ENCODE results near the gene GPC4. TPM values are rescaled to one million over a fixed set of nuclear protein-coding genes. Genes with fewer than 3 reads are reported as not detected.

GPC4 gene
- total and polyA plus RNA-seq, 4 donors: 0.23 to 1.3 (median 0.71) TPM

DNA sequence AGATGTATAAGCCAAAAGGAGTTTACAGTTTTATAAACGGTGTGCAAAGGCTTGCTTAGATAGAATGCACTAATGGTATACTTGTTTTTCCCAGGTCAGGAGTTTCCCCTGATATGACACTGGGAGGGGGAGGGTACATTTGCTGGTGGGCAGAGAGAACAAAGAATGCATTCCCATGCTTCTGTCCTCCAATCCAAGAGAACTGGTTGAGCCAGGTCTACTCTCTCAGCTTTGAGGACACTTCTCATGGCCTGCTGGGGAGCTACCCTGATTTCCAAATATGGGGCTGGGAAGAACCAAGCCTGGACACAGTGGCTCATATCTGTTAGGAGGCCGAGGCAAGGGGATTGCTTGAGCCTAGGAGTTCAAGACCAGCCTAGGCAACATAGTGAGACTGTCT lies 3.3 kb upstream of the GPC4 start (continued):
- TF ChIP-seq, protein P1, sequence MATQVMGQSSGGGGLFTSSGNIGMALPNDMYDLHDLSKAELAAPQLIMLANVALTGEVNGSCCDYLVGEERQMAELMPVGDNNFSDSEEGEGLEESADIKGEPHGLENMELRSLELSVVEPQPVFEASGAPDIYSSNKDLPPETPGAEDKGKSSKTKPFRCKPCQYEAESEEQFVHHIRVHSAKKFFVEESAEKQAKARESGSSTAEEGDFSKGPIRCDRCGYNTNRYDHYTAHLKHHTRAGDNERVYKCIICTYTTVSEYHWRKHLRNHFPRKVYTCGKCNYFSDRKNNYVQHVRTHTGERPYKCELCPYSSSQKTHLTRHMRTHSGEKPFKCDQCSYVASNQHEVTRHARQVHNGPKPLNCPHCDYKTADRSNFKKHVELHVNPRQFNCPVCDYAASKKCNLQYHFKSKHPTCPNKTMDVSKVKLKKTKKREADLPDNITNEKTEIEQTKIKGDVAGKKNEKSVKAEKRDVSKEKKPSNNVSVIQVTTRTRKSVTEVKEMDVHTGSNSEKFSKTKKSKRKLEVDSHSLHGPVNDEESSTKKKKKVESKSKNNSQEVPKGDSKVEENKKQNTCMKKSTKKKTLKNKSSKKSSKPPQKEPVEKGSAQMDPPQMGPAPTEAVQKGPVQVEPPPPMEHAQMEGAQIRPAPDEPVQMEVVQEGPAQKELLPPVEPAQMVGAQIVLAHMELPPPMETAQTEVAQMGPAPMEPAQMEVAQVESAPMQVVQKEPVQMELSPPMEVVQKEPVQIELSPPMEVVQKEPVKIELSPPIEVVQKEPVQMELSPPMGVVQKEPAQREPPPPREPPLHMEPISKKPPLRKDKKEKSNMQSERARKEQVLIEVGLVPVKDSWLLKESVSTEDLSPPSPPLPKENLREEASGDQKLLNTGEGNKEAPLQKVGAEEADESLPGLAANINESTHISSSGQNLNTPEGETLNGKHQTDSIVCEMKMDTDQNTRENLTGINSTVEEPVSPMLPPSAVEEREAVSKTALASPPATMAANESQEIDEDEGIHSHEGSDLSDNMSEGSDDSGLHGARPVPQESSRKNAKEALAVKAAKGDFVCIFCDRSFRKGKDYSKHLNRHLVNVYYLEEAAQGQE (IDR thresholded peaks at IDR 0.05): no peak
- TF ChIP-seq NR2F2 (IDR thresholded peaks at IDR 0.05) (no peak), MAX (IDR thresholded peaks at IDR 0.05) (no peak), HNF4A (conservative IDR thresholded peaks at IDR 0.05) (no peak), FOXA1 (IDR thresholded peaks at IDR 0.05) (no peak), SP1 (IDR thresholded peaks at IDR 0.05) (no peak), FOXA2 (IDR thresholded peaks at IDR 0.05) (no peak)
- TF ChIP-seq, protein P2, sequence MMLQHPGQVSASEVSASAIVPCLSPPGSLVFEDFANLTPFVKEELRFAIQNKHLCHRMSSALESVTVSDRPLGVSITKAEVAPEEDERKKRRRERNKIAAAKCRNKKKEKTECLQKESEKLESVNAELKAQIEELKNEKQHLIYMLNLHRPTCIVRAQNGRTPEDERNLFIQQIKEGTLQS (IDR thresholded peaks at IDR 0.05): no peak

DNA sequence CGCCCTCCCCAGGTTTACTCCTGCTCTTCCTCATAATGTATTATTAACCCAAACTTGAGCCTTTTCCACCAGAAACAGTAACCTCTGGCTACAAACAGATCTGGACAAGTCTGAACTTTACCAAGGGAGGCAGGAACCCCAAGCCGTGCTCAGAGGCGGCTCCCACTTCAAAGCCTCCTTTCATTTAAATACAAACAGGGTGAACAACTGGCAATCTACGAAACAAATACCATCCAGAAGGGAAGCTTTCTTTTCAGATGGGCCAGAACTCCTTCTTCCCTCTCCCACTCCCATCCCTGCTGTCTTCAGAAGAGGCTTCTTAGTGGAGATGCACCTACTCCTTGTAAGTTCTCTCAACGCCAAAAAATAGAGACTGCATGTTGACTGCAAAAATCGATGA lies 2.1 kb upstream of the GPC4 start:
- H3K27me3 ChIP-seq (ENCODE audit: control insufficient read depth in 4 of 4, insufficient read depth in 4 of 4, low read length in 3 of 4): peaks cover 0 to 5% (median 1%) of the 10 kb centered on the region in 4 donors
- no peak for DNase-seq (ENCODE audit: low spot score)
- WGBS: 45% methylated on average over 6 of the region's 6 CpGs
- peaks cover 0 to 3% (median 0%) of the 10 kb centered on the region in 4 donors for H3K9me3 ChIP-seq (ENCODE audit: control insufficient read depth in 4 of 4, low read length in 3 of 4)
- no peak overlapping the region for H3K9ac ChIP-seq (ENCODE audit: low read depth in 1 of 2, low read length in 2 of 2)
- no peak overlapping the region for H3K4me3 ChIP-seq (ENCODE audit: low read depth in 1 of 3, low read length in 3 of 3)
- H3K36me3 ChIP-seq (ENCODE audit: control insufficient read depth in 4 of 4, insufficient read depth in 3 of 4, low read depth in 1 of 4, low read length in 3 of 4): no peaks in the 10 kb centered on the region
- H3K27ac ChIP-seq (ENCODE audit: low read depth in 1 of 2, low read length in 2 of 2): no peak overlapping the region
- peaks cover 3 to 14% (median 4%) of the 10 kb centered on the region in 4 donors for H3K4me1 ChIP-seq (ENCODE audit: control insufficient read depth in 4 of 4, insufficient read depth in 4 of 4, low read length in 3 of 4)
- TF ChIP-seq TAF1 (conservative IDR thresholded peaks at IDR 0.05): no peak
- TF ChIP-seq FOXA1 (IDR thresholded peaks at IDR 0.05): no peak
- no peak for TF ChIP-seq SP1 (IDR thresholded peaks at IDR 0.05)
- TF ChIP-seq, protein P3, sequence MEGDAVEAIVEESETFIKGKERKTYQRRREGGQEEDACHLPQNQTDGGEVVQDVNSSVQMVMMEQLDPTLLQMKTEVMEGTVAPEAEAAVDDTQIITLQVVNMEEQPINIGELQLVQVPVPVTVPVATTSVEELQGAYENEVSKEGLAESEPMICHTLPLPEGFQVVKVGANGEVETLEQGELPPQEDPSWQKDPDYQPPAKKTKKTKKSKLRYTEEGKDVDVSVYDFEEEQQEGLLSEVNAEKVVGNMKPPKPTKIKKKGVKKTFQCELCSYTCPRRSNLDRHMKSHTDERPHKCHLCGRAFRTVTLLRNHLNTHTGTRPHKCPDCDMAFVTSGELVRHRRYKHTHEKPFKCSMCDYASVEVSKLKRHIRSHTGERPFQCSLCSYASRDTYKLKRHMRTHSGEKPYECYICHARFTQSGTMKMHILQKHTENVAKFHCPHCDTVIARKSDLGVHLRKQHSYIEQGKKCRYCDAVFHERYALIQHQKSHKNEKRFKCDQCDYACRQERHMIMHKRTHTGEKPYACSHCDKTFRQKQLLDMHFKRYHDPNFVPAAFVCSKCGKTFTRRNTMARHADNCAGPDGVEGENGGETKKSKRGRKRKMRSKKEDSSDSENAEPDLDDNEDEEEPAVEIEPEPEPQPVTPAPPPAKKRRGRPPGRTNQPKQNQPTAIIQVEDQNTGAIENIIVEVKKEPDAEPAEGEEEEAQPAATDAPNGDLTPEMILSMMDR (IDR thresholded peaks at IDR 0.05; ENCODE audit: low read depth, low read length, missing input control): no peak
- TF ChIP-seq HNF4A (conservative IDR thresholded peaks at IDR 0.05): no peak
- TF ChIP-seq, protein P4, sequence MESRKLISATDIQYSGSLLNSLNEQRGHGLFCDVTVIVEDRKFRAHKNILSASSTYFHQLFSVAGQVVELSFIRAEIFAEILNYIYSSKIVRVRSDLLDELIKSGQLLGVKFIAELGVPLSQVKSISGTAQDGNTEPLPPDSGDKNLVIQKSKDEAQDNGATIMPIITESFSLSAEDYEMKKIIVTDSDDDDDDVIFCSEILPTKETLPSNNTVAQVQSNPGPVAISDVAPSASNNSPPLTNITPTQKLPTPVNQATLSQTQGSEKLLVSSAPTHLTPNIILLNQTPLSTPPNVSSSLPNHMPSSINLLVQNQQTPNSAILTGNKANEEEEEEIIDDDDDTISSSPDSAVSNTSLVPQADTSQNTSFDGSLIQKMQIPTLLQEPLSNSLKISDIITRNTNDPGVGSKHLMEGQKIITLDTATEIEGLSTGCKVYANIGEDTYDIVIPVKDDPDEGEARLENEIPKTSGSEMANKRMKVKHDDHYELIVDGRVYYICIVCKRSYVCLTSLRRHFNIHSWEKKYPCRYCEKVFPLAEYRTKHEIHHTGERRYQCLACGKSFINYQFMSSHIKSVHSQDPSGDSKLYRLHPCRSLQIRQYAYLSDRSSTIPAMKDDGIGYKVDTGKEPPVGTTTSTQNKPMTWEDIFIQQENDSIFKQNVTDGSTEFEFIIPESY (IDR thresholded peaks at IDR 0.05): no peak
- no peak for TF ChIP-seq JUND (IDR thresholded peaks at IDR 0.05)
- TF ChIP-seq, protein P1 (IDR thresholded peaks at IDR 0.05): no peak
- TF ChIP-seq FOXA2 (IDR thresholded peaks at IDR 0.05): no peak
- TF ChIP-seq EGR1 (IDR thresholded peaks at IDR 0.05; ENCODE audit: low read depth in 2 of 2): no peak
- TF ChIP-seq, protein P2 (IDR thresholded peaks at IDR 0.05): no peak
- TF ChIP-seq MAX (IDR thresholded peaks at IDR 0.05): no peak
- no peak for TF ChIP-seq RXRA (IDR thresholded peaks at IDR 0.05)
